Measurements from ENCODE around the gene MMP24OS.
"Not testable (repeated sequence)": the region's sequence is repeated elsewhere in the genome, so short reads cannot be mapped to it uniquely, and the experiment has no call there.

The MMP24OS gene

DNA sequence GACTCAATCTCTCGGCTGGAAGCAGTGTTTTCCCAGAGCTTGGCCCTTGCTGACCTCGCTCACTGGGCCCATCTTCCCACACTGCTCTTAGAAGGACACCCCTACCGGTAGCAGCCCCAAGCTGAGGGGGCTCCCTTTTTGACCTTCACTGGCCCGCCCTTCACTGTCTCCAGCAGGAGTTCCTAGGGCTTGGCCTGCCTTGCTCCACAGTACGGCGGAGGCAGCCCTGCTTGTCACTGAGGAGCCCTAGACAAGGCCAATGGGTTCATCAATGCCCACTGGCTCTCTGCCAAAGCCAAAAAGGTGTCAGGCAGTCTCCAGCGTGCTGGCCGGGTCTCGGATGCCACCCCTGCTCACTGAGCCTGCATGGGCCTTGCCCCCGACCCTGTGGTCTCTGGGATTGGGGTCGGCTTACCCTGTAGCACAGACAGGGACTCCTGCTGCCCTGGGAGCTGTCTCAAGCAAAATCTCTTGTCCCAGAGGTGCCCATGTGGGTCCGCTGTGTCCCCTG lies 2.1 kb downstream of the MMP24OS start:
- no peak for DNase-seq (ENCODE audit: low read depth)

DNA sequence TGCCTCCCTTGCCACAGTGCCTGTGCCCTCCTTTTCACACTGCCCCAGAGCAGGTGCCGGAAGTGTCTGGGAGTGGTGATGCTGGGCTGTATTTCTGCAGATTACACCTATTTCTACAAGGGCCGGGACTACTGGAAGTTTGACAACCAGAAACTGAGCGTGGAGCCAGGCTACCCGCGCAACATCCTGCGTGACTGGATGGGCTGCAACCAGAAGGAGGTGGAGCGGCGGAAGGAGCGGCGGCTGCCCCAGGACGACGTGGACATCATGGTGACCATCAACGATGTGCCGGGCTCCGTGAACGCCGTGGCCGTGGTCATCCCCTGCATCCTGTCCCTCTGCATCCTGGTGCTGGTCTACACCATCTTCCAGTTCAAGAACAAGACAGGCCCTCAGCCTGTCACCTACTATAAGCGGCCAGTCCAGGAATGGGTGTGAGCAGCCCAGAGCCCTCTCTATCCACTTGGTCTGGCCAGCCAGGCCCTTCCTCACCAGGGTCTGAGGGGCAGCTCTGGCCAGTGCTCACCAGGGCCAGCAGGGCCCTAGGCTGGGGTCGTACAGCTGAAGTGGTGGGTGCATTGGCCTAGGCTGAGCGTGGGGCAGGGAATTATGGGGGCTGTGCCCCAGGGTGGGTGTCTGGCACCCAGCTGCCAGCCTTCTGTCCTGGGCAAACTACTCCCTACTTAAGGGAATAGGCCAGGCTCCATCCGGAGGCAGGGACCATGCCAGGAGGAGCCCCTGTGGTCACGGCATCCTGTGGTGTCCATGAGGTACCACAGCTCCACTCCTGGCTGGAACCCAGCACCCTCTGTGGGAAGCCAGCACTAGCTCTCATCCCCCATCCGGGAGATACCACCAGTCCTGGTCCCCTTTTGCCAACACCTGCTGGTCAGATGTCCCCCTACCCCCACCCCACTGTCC lies 3.5 kb downstream of the MMP24OS start:
- DNase-seq (ENCODE audit: low read depth): no peak

DNA sequence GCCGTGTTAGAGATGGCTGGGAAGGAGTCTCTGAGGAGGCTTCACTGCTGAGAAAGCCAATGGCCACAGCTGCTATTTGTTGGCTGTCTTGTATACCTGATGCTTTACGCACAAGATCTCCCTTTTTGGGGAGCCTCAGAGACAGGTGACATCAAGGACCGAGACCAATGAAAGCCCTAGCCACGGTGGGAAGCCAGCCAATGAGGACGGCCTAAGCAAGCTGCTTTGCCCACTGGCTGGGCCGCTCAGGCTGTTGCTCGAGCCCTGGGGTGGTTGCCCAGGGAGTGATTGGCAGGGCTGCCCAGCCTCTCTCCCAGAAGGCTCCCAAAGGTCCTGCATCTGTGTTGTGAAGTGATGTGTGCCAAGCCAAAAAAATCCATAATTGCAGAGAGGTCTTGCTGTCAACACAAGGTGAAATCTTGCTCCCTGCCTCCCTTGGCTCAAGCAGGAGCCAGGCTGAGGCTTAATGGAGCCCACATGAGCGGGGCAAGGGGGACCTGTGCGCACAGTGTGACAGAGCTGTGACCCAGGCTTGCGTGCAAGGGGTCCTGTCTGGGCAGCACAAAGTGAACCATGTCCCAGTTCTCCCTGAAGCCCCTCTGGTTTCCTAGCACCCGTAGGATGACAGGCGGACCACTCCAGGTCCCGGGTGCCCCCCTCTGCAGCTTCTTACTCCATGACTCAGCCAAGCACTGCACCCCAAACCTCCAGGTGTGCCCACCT lies 4.3 kb downstream of the MMP24OS start:
- no peak for DNase-seq (ENCODE audit: low read depth)

DNA sequence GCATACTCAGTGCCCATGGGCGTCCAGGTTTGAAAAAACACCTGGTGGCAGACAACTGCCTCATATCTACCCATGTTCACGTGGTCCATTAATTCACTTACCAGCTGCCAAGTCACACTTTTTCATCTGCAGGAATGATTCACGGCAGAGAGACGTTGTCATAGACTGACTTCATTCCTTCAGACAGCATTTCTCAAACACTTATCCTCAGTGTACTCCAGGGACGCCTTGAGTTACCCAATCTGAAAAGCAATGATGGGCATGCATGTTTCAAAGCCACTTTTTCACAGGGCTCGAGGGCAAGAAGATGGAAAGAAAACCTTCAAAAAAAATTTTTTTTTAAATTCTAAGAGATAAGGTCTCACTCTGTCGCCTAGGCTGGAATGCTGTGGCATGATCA lies 6.0 kb downstream of the MMP24OS start:
- DNase-seq (ENCODE audit: low read depth): no peak

DNA sequence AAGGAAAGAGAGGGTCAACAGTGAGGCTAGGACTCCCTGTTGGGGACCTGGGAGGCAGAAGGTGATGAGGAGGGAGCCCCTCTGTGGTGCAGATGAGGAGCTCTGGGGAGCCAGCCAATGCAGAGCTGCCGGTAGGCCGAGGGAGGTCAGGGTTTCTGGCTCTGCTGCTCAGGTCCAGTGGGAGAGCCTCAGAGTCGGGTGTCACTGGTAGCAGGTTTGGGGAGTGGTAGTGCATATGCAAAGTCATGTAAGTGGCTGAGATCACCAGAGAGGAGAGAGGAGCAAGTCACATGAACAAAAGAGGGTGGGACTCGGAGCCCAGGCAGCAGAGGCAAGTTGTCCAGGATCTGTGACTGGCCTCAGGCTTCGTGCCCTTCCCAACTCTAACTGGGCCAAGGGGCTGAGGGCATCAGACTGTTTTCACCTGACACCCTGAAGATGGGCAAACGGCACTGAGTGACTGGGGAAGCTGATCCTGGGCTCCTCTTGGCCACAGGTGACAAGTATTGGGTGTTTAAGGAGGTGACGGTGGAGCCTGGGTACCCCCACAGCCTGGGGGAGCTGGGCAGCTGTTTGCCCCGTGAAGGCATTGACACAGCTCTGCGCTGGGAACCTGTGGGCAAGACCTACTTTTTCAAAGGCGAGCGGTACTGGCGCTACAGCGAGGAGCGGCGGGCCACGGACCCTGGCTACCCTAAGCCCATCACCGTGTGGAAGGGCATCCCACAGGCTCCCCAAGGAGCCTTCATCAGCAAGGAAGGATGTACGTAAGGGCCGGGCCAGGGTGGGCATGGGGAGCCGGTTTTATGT lies 6.6 kb downstream of the MMP24OS start:
- DNase-seq (ENCODE audit: low read depth): no peak

DNA sequence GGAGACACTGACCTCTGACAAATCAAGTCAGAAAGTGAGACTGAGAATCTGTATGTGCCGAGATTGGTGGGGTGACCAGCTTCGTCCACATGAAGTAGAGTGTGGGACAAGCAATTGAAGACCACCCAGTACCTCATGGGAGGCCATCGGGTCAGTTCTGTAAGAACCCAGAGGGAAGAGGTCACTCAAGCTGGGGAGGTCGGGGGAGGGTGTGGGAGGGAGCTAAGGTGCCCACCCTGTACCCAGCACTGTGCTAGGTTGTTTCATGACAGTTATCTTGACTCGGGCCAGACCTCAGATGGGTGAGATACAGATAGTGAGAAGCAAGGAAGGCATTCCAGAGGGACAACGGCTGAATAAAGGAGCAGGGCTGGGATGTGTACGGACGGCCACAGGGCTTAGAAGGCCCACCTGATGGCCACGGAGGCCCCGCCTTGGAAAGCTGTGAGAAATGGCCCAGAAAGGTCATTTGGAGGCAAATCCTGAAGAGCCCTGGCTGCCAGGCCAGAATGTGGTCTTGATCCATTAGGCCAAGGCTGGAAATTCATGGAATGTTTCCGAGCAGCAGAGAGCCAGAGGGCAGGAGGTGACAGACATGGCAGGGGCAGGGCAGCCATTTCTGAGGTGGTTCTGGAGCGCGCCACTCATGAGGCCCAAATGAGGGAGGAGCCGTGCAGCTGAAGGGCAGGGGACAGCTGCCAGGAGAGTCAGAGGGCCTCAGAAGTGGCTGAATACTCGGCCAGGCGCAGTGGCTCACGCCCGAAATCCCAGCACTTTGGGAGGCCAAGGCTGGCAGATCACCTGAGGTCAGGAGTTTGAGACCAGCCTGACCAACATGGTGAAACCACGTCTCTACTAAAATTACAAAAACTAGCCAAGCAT lies 7.7 kb downstream of the MMP24OS start:
- DNase-seq (ENCODE audit: low read depth): no peak

DNA sequence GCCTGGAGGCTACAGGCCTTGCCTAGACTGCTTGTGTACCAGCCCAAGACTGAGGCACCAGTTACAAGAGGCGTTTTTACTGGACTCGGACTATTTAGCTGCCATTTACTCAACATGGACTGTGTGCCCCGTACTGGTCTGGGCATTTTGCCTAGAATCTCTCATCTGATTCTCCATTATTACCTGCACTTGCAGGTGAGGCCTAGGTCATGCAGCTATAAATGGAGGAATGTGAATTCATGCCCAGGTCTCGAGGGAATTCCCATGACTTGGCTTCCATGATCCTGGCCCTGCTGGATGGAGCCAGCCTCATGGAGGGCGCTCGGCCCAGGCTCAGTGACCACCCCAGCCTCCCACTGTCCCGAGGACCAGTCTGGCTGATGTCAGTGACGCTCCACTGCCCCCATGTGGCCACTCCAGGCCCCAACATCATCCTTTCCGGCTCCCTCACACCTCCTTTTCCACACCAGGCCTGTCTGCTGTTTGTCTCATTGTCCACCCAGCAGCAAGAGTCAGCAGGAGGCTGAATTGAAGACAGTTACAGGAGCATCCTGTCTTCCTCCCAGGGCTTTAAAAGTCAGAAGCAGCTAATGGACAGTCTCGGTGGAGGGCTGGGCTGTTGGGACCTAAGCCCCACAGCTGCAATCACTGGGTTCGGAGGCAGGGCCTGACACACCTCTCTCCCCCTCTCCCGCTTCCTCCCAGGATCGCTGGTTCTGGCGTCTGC lies 8.7 kb downstream of the MMP24OS start:
- DNase-seq (ENCODE audit: low read depth): no peak

DNA sequence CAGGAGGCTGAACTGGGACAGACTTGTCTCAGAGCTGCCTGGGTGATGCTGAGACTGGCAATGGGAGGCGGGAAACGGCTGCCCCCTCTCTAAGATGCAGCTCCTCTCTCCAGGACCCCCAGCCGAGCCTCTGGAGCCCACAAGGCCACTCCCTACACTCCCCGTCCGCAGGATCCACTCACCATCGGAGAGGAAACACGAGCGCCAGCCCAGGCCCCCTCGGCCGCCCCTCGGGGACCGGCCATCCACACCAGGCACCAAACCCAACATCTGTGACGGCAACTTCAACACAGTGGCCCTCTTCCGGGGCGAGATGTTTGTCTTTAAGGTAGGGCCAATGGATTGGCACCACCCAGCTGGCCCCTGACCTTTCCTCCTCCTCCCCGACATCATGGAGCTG lies 10.8 kb downstream of the MMP24OS start:
- no peak for DNase-seq (ENCODE audit: low read depth)

DNA sequence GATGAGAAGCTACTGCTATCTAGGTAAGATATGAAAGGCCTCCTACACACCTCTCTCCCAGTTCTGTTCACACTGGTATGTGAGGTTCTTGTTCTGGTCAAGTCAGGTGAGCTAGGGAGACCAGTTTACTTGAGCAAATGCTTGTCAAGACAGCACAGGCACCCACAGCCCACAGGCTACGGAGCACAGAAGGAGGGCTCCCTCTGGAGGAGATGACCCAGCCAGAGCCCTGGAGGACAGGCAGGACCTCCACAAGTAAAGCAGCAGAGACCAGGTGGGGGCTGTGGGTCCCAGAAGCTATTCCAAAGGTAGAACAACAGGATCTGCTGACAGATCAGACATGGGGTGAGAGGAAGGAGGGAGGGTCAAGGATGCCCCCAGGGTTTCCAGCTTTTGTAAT lies 13.2 kb downstream of the MMP24OS start:
- no peak for DNase-seq (ENCODE audit: low read depth)

DNA sequence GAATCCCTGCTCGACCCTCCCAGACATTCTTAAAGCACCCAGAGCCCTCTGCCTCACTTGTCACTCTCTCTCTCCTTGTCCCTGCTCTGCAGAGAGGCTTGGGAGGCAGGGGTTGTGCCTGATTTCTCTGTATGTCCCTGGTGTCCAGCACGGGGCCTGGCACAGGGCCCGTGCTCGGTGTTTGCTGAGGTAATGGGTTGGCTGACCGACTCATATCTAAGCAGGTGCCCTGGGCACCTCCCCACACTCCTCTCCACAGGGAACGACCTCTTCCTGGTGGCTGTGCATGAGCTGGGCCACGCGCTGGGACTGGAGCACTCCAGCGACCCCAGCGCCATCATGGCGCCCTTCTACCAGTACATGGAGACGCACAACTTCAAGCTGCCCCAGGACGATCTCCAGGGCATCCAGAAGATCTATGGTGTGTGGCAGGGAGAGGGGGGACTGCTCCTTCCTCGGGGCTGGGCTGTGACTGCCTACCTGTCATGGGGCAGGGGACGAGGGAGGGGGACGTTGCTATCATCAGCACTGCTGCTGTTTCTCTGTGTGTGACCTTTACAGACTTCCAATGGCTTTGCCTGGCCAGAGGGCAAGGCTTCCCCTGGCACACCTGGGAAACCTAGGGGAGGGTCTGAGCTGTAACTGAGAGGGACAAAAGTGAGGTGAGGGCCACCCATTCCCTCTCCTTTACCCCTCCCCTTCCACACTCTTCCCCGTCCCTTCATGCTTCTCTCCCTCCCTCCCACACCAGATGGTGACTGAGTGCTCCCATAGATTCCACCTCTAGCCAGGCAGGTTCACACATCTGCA lies 14.2 kb downstream of the MMP24OS start:
- no peak for DNase-seq (ENCODE audit: low read depth)

DNA sequence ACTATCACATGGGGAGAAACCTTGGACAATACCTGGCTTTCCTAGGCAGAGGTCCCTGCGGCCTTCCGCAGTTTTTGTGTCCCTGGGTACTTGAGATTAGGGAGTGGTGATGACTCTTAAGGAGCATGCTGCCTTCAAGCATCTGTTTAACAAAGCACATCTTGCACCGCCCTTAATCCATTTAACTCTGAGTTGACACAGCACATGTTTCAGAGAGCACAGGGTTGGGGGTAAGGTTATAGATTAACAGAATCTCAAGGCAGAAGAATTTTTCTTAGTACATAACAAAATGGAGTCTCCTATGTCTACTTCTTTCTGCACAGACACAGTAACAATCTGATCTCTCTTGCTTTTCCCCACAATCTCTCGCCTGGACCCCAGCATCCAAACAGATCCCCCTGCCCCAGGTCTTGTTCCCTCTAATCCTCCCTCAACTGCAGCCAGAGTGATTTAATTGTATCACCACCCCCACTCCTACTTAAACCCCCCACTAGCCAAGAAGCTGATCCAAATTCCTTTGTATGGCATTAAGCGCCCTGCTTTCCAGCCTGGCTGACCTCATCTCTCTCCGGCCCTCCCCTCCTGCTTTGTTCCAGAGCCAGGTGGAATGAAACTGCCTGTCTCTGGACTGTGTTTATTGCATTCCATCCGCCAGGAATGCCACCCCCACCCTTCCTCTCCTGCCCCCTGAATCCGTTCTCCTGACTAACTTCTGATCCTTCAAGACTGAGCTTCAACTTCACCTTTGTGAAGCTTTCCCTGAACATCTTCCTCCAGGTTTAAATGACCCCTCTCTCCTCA lies 15.0 kb downstream of the MMP24OS start:
- DNase-seq (ENCODE audit: low read depth): not testable (repeated sequence)

DNA sequence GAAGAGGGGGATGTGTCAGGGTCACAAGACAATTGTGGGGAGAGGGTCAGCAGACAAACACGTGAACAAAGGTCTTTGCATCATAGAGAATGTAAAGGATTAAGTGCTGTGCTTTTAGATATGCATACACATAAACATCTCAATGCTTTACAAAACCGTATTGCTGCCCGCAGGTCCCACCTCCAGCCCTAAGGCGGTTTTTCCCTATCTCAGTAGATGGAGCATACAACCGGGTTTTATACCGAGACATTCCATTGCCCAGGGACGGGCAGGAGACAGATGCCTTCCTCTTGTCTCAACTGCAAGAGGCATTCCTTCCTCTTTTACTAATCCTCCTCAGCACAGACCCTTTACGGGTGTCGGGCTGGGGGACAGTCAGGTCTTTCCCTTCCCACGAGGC lies 15.6 kb downstream of the MMP24OS start:
- DNase-seq (ENCODE audit: low read depth): not testable (repeated sequence)

DNA sequence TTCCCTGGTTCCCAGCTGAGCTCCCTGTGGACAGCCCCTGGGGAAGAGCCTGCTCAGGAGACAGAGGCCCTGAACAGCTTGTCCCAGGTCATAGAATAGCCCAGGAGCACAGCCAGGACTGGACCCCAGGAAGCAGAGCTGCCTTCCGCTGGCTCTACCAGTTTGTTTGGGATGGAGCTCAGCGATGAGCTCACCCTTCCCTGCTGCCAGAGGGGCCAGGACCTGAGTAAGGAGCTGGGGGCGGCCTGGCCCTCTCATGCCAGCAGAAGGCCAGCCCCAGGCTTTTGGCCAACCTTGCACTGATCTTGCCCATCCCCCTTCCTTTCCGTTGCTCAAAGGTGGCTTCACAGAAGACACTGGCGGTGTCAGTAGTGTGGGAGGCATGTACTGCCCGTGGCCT lies 17.5 kb downstream of the MMP24OS start:
- DNase-seq (ENCODE audit: low read depth): no peak

DNA sequence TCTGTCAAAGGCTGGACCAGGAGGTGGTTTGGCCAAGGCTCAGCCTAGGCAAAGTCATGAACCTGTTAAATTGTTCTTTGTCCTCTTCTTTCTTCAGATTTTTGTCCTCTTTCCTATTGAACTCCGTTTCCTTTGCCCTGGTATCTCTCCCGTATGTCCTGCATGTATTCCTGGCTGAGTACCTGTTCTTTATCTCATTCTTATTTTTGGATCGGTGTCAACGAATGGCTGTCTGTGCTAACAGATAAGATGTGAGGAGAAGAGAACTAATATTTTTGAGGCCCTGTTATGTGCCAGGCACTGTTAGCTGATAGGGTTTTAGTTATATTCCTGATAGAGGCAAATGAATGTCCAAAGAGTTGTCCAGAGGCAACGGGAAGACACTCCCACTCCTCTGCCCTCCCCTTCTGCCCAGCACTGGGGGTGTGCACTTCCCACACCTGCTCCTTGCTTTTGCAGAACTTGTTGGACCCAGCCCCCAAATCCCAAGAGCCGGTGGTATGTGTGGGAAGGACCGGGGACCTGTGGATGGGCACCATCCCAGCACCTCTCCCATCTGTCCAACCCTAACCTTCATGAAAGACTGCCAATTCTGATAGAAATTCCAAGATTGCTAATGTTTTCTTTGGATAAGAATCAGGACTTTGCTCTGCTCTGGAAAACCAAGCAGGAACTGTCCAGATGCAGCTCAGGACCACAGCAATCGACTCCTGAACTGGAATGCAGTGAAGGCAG lies 20.6 kb downstream of the MMP24OS start:
- no peak for DNase-seq (ENCODE audit: low read depth)

DNA sequence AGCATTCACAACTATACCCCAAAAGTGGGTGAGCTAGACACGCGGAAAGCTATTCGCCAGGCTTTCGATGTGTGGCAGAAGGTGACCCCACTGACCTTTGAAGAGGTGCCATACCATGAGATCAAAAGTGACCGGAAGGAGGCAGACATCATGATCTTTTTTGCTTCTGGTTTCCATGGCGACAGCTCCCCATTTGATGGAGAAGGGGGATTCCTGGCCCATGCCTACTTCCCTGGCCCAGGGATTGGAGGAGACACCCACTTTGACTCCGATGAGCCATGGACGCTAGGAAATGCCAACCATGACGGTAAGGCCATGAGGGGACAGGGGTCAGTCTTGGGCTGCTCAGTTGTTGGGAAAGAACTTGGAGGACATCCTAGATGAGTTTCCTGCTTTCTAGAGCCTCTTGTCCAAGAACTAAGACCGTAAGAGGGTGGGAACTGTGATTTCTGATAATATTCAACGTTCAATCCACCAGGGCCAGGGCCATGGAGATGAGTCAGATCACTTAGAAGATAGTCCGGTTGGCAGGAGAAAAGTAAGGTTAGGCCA lies 23.4 kb downstream of the MMP24OS start:
- no peak for DNase-seq (ENCODE audit: low read depth)

DNA sequence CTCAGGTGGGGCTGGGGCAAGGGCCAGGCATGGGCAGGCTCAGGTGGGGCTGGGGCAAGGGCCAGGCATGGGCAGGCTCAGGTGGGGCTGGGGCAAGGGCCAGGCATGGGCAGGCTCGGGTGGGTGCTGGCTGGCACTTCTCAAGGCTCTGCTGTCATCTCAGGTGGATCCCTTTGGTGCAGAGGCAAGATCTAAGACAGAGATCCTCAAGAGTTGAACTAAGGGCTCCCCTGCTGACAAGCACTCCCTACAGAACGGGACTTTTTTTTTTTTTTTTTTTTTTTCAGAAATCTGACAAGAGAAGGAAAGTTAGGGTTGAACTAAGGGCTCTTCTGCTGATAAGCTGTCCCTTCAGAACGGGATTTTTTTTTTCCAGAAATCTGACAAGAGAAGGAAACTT lies 24.9 kb downstream of the MMP24OS start:
- DNase-seq (ENCODE audit: low read depth): no peak

DNA sequence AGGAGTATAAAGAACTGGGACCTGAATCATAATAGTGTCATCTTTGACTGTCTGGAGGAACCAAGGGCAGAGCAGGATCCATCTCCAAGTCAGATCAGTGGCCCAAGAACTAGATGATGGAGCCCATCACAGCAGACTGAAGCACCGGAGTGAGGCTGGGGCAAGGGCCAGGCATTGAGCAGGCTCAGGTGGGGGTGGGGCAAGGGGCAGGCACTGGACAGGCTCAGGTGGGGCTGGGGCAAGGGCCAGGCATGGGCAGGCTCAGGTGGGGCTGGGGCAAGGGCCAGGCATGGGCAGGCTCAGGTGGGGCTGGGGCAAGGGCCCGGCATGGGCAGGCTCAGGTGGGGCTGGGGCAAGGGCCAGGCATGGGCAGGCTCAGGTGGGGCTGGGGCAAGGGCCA lies 25.3 kb downstream of the MMP24OS start:
- not testable (repeated sequence) for DNase-seq (ENCODE audit: low read depth)

DNA sequence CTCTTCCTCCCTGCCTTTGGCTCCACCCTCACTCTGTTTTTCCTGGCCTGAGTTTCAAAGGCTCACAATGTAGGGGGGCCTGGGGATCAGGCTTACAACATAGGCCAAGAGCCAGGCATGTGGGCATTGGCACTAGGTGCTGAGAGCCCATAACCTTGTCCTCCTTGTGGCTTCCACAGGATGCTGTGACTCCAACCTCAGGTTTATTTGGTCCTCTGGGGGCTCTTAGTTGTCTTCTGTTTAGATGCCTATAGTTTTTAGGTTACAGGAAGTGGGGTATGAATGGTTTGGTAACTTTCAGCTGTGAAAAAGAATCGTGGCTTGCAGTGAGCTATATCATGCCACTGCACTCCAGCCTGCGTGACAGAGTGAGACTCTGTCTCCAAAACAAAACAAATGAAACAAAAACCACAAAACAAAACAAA lies 25.9 kb downstream of the MMP24OS start:
- no peak for DNase-seq (ENCODE audit: low read depth)
